GM23248 (cell line): ENCODE data around the gene UVRAG.
"Not testable (repeated sequence)": the region's sequence is repeated elsewhere in the genome, so short reads cannot be mapped to it uniquely, and the experiment has no call there.

Experiments used
- EZH2 ChIP-seq: fragments of 200-600 bp; sonication (generic); IDR thresholded peaks from 2 replicates; pipeline ENCODE4 v1.6.1; 2018; ENCODE audit warnings: antibody characterized with exemption, mild to moderate bottlenecking; ENCODE audit not compliant: insufficient read depth, poor library complexity, severe bottlenecking
- EZH2phosphoT487 ChIP-seq: fragments of 200-600 bp; sonication (generic); IDR thresholded peaks from 2 replicates; pipeline ENCODE4 v1.6.1; 2018; ENCODE audit warnings: antibody characterized with exemption, moderate library complexity, mild to moderate bottlenecking, low read depth; ENCODE audit not compliant: insufficient read depth

DNA sequence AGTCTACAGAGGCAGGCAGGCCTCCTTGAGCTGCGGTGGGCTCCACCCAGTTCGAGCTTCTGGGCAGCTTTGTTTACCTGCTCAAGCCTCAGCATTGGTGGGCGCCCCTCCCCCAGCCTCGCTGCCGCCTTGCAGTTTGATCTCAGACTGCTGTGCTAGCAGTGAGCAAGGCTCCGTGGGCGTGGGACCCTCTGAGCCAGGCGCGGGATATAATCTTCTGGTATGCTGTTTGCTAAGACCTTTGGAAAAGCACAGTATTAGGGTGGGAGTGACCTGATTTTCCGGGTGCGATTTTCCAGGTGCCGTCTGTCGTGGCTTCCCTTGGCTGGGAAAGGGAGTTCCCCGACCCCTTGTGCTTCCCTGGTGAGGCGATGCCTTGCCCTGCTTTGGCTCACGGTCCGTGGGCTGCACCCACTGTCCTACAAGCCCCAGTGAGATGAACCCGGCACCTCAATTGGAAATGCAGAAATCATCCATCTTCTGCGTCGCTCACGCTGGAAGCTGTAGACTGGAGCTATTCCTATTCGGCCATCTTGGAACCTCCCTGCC, 164.5 kb downstream of the UVRAG start:
- not testable (repeated sequence) for TF ChIP-seq EZH2, EZH2phosphoT487
